Hepatocyte (in vitro differentiated cells): ENCODE measurements around the gene TRIM56. TPM values are rescaled to one million over a fixed set of nuclear protein-coding genes. Genes with fewer than 3 reads are reported as not detected.
A peak's percentile ranks its signal among the peaks of the same experiment; 100 is the strongest.
"Not testable (repeated sequence)": the region's sequence is repeated elsewhere in the genome, so short reads cannot be mapped to it uniquely, and the experiment has no call there.

Experiments used
- DNase-seq: peaks from one replicate; pipeline ENCODE4 v3.0.0-alpha.2; 2016; ENCODE audit warnings: low spot score
- H2AFZ ChIP-seq: fragments of 200-600 bp; sonication (generic); 2 replicates; pipeline ENCODE4 v1.6.0; 2016; ENCODE audit warnings: antibody characterized with exemption, mild to moderate bottlenecking
- H3K27ac ChIP-seq: fragments of 200-600 bp; sonication (generic); 2 replicates; pipeline ENCODE4 v1.5.1; 2016; ENCODE audit warnings: mild to moderate bottlenecking
- H3K27me3 ChIP-seq: fragments of 200-600 bp; sonication (generic); 2 replicates; pipeline ENCODE4 v1.6.1; 2016
- H3K36me3 ChIP-seq: fragments of 200-600 bp; sonication (generic); replicated peaks from 2 replicates; pipeline ENCODE4 v1.5.1; 2016; ENCODE audit warnings: low read depth; ENCODE audit not compliant: insufficient read depth
- H3K4me1 ChIP-seq: fragments of 200-600 bp; sonication (generic); 2 replicates; pipeline ENCODE4 v1.5.1; 2016; ENCODE audit warnings: mild to moderate bottlenecking, moderate library complexity; ENCODE audit not compliant: insufficient read depth
- H3K4me2 ChIP-seq: fragments of 200-600 bp; sonication (generic); 2 replicates; pipeline ENCODE4 v1.6.0; 2016
- H3K4me3 ChIP-seq: fragments of 200-600 bp; sonication (generic); 2 replicates; pipeline ENCODE4 v1.5.1; 2016; ENCODE audit warnings: mild to moderate bottlenecking
- H3K79me2 ChIP-seq: fragments of 200-600 bp; sonication (generic); 2 replicates; pipeline ENCODE4 v1.6.0; 2017; ENCODE audit warnings: mild to moderate bottlenecking
- H3K9me2 ChIP-seq: fragments of 200-600 bp; sonication (generic); replicated peaks from 2 replicates; pipeline ENCODE4 v1.6.0; 2017; ENCODE audit warnings: mild to moderate bottlenecking; ENCODE audit not compliant: insufficient read depth
- H3K9me3 ChIP-seq: fragments of 200-600 bp; sonication (generic); 2 replicates; pipeline ENCODE4 v1.5.1; 2016; ENCODE audit warnings: low read depth, mild to moderate bottlenecking
- H4K20me1 ChIP-seq: fragments of 200-600 bp; sonication (generic); 2 replicates; pipeline ENCODE4 v1.6.0; 2016; ENCODE audit warnings: mild to moderate bottlenecking; ENCODE audit not compliant: insufficient read depth, poor library complexity, severe bottlenecking
- EZH2 ChIP-seq: fragments of 200-600 bp; sonication (generic); IDR thresholded peaks from 2 replicates; pipeline ENCODE4 v1.6.1; 2016; ENCODE audit warnings: antibody characterized with exemption, mild to moderate bottlenecking, borderline replicate concordance
- EZH2phosphoT487 ChIP-seq: fragments of 200-600 bp; sonication (generic); IDR thresholded peaks from one replicate; pipeline ENCODE4 v1.6.1; 2018; ENCODE audit warnings: antibody characterized with exemption, mild to moderate bottlenecking, low read depth, moderate library complexity; ENCODE audit not compliant: unreplicated experiment, severe bottlenecking
- WGBS: methylation state at CpG from one replicate; pipeline ENCODE4 v1.1.6; 2016; ENCODE audit warnings: low lambda C conversion rate; ENCODE audit errors: missing lambda C conversion rate; 5-methylcytosine and 5-hydroxymethylcytosine counted together
- polyA plus RNA-seq: library from polyadenylated mRNA; unstranded; fragments of >200 nt; fragmentation: Nextera tagmentation; extraction: Ambion mirVana; gene quantifications from 2 replicates; pipeline ENCODE4 v1.2.1, GENCODE V29; 2016
- total RNA-seq: library from RNA; depleted of rRNA; stranded (reverse); fragments of >200 nt; gene quantifications from 2 replicates; pipeline ENCODE4 v1.2.3, GENCODE V29; 2014
- TF ChIP-seq, protein P1 (sequence below): fragments of 200-600 bp; sonication (generic); IDR thresholded peaks from 2 replicates; pipeline ENCODE4 v1.5.1; 2016; ENCODE audit warnings: antibody characterized with exemption, mild to moderate bottlenecking; ENCODE audit not compliant: poor library complexity

The TRIM56 gene
- total and polyA plus RNA-seq, 2 experiments from 2014 or later, result 13.1 to 25.7 TPM

GRCh38 chr7:101108961-101109360 is 23.7 kb downstream of the TRIM56 start:
- no peak for TF ChIP-seq EZH2phosphoT487
- TF ChIP-seq EZH2, result no peak
- TF ChIP-seq, protein P1, sequence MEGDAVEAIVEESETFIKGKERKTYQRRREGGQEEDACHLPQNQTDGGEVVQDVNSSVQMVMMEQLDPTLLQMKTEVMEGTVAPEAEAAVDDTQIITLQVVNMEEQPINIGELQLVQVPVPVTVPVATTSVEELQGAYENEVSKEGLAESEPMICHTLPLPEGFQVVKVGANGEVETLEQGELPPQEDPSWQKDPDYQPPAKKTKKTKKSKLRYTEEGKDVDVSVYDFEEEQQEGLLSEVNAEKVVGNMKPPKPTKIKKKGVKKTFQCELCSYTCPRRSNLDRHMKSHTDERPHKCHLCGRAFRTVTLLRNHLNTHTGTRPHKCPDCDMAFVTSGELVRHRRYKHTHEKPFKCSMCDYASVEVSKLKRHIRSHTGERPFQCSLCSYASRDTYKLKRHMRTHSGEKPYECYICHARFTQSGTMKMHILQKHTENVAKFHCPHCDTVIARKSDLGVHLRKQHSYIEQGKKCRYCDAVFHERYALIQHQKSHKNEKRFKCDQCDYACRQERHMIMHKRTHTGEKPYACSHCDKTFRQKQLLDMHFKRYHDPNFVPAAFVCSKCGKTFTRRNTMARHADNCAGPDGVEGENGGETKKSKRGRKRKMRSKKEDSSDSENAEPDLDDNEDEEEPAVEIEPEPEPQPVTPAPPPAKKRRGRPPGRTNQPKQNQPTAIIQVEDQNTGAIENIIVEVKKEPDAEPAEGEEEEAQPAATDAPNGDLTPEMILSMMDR, result no peak
- H2AFZ ChIP-seq, result no peak overlapping the region
- no peak overlapping the region for H3K27ac ChIP-seq
- no peaks in the 10 kb centered on the region for H3K4me1 ChIP-seq
- no peak for DNase-seq
- H3K79me2 ChIP-seq, result no peaks in the 10 kb centered on the region
- H3K36me3 ChIP-seq, result no peaks in the 10 kb centered on the region
- H4K20me1 ChIP-seq, result no peaks in the 10 kb centered on the region
- no peaks in the 10 kb centered on the region for H3K27me3 ChIP-seq
- H3K9me3 ChIP-seq, result no peaks in the 10 kb centered on the region
- H3K4me2 ChIP-seq, result no peak overlapping the region
- WGBS, result 82% methylated on average over 7 of the region's 7 CpGs
- H3K9me2 ChIP-seq, result no peaks in the 10 kb centered on the region
- no peak overlapping the region for H3K4me3 ChIP-seq

GRCh38 chr7:101109368-101109767 is 24.1 kb downstream of the TRIM56 start:
- no peak for DNase-seq
- 73% methylated on average over 6 of the region's 6 CpGs for WGBS
- no peak overlapping the region for H3K4me2 ChIP-seq
- no peak overlapping the region for H2AFZ ChIP-seq
- H3K79me2 ChIP-seq, result no peaks in the 10 kb centered on the region
- H4K20me1 ChIP-seq, result no peaks in the 10 kb centered on the region
- H3K9me2 ChIP-seq, result no peaks in the 10 kb centered on the region
- H3K9me3 ChIP-seq, result no peaks in the 10 kb centered on the region
- no peaks in the 10 kb centered on the region for H3K4me1 ChIP-seq
- H3K4me3 ChIP-seq, result no peak overlapping the region
- TF ChIP-seq EZH2 (no peak), EZH2phosphoT487 (no peak)
- TF ChIP-seq, protein P1, result no peak
- H3K27ac ChIP-seq, result no peak overlapping the region
- no peaks in the 10 kb centered on the region for H3K36me3 ChIP-seq
- H3K27me3 ChIP-seq, result no peaks in the 10 kb centered on the region

DNA sequence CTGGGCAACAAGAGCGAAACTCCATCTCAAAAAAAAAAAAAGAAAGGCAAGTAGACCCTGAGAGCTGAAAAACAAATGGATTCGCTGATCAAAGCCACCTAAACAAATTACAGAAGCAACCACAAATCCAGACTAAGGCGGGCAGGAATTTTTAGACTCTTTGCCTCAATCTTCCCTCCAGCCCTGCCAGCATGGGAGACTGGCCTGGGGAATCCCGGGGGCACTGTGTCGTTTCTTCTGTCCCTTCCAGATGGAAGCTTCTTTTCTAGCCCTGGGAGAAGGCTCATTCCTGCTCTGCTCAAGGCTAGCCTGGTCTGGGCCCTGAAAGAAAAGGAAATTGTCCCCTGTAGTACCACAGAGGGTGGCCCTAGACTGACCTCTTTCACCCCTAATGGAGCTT is 26.0 kb downstream of the TRIM56 start:
- no peaks in the 10 kb centered on the region for H4K20me1 ChIP-seq
- no peaks in the 10 kb centered on the region for H3K4me1 ChIP-seq
- no peaks in the 10 kb centered on the region for H3K9me3 ChIP-seq
- no peaks in the 10 kb centered on the region for H3K9me2 ChIP-seq
- H3K4me3 ChIP-seq, result no peak overlapping the region
- H3K27me3 ChIP-seq, result no peaks in the 10 kb centered on the region
- H3K4me2 ChIP-seq, result no peak overlapping the region
- no peak for DNase-seq
- no peaks in the 10 kb centered on the region for H3K79me2 ChIP-seq
- no peak overlapping the region for H2AFZ ChIP-seq
- TF ChIP-seq EZH2phosphoT487, result no peak
- no peak for TF ChIP-seq EZH2
- TF ChIP-seq, protein P1, result no peak
- no peak overlapping the region for H3K27ac ChIP-seq
- WGBS, result 93% methylated on average over 5 of the region's 5 CpGs
- H3K36me3 ChIP-seq, result no peaks in the 10 kb centered on the region

GRCh38 chr7:101112233-101112632 is 27.0 kb downstream of the TRIM56 start:
- Histone ChIP-seq H3K27me3 (no peaks in the 10 kb centered on the region), H3K4me1 (no peaks in the 10 kb centered on the region), H3K27ac (peak overlapping the region; percentile 69), H3K9me2 (no peaks in the 10 kb centered on the region), H3K4me2 (no peak overlapping the region), H3K9me3 (no peaks in the 10 kb centered on the region), H4K20me1 (no peaks in the 10 kb centered on the region), H2AFZ (no peak overlapping the region), H3K36me3 (no peaks in the 10 kb centered on the region), H3K4me3 (no peak overlapping the region), H3K79me2 (no peaks in the 10 kb centered on the region)
- DNase-seq, result no peak
- 73% methylated on average over 11 of the region's 11 CpGs for WGBS
- TF ChIP-seq, protein P1, result no peak
- TF ChIP-seq EZH2phosphoT487, result no peak
- TF ChIP-seq EZH2, result no peak

DNA sequence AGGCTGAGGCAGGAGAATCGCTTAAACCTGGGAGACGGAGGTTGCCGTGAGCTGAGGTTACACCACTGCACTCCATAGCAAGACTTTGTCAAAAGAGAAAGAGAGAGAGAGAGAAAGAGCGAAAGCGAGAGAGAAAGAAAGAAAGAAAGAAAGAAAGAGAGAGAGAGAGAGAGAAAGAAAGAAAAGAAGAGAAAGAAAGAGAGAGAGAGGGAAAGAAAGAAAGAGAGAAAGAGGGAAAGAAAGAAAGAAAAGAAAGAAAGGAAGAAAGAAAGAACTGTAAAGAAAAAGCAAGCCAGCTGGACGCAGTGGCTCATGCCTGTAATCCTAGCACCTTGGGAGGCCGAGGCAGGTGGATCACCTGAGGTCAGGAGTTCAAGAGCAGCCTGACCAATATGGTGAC is 27.9 kb downstream of the TRIM56 start:
- not testable (repeated sequence) for H3K9me3 ChIP-seq, H3K79me2 ChIP-seq, H4K20me1 ChIP-seq, H3K4me2 ChIP-seq, H2AFZ ChIP-seq, DNase-seq, H3K27me3 ChIP-seq, H3K36me3 ChIP-seq, H3K4me3 ChIP-seq, H3K27ac ChIP-seq, H3K4me1 ChIP-seq, H3K9me2 ChIP-seq
- WGBS, result 93% methylated on average over 7 of the region's 7 CpGs
